ENCODE results near the gene ATP5F1C. TPM values are rescaled to one million over a fixed set of nuclear protein-coding genes. Genes with fewer than 3 reads are reported as not detected.

ATP5F1C gene
- total and polyA plus RNA-seq, 7 donors = 210 to 676 (median 391) TPM

- no peak for DNase-seq
- 11 to 17% (median 16%) methylated on average over 12 of the region's 12 CpGs for WGBS, 3 donors
- ATAC-seq = no peak
- no peak for TF ChIP-seq CTCF (IDR thresholded peaks at IDR 0.05)
- peak overlapping the region; percentile 83 for H3K27ac ChIP-seq
- H3K27me3 ChIP-seq (ENCODE audit: insufficient read depth in 3 of 3, low read length in 2 of 3) = no peaks in the 10 kb centered on the region
- H3K4me1 ChIP-seq = peaks cover 16% of the 10 kb centered on the region
- intact Hi-C loops (cut with DNase I) = loop anchor here (5.0 to 10.0 kb wide), 2 partner anchors 60 to 63 kb away; no protein-coding TSS in a partner anchor
- peaks cover 0 to 16% of the 10 kb centered on the region in 2 donors for H3K36me3 ChIP-seq (ENCODE audit: insufficient read depth in 1 of 2, low read depth in 1 of 2)
- H3K4me3 ChIP-seq = peak overlapping the region; percentile 87
- no peaks in the 10 kb centered on the region for H3K9me3 ChIP-seq
Observed at GRCh38 chr10:7817576-7817975, 29.6 kb downstream of the ATP5F1C start.

GRCh38 chr10:7817984-7818294 is 30.0 kb downstream of the ATP5F1C start:
- intact Hi-C loops (cut with DNase I) = loop anchor here (5.0 to 10.0 kb wide), 2 partner anchors 61 to 63 kb away; no protein-coding TSS in a partner anchor
- no peak for TF ChIP-seq CTCF (IDR thresholded peaks at IDR 0.05)
- Histone ChIP-seq H3K4me3 (peak overlapping the region; percentile 87), H3K27me3 (ENCODE audit: insufficient read depth in 3 of 3, low read length in 2 of 3) (no peaks in the 10 kb centered on the region), H3K4me1 (peaks cover 16% of the 10 kb centered on the region), H3K9me3 (no peaks in the 10 kb centered on the region), H3K27ac (peak overlapping the region; percentile 83), H3K36me3 (ENCODE audit: insufficient read depth in 1 of 2, low read depth in 1 of 2) (peaks cover 0 to 19% of the 10 kb centered on the region in 2 donors)
- DNase-seq (no peak), ATAC-seq (peak; percentile 1 to 21 (median 4))
- 0 to 2% (median 1%) methylated on average over 10 of the region's 10 CpGs for WGBS, 3 donors

GRCh38 chr10:7818295-7819120 is 30.5 kb downstream of the ATP5F1C start, which contains the start of gene TAF3:
Gene TAF3 (plus strand): TSS chr10:7818505. CDS start chr10:7818710, 205 bp downstream.
- peaks cover 0 to 22% of the 10 kb centered on the region in 2 donors for H3K36me3 ChIP-seq (ENCODE audit: insufficient read depth in 1 of 2, low read depth in 1 of 2)
- intact Hi-C loops (cut with DNase I) = loop anchor here (5.0 to 10.0 kb wide), 2 partner anchors 61 to 64 kb away; no protein-coding TSS in a partner anchor
- ATAC-seq (peak; percentile 94 to 97 (median 95)), DNase-seq (peak; percentile 93 to 96)
- H3K27ac ChIP-seq = peak within 1 kb of the TSS; percentile 83
- TF ChIP-seq CTCF (IDR thresholded peaks at IDR 0.05) = no peak
- 0 to 1% (median 0%) methylated on average over 73 to 77 of the region's 77 CpGs for WGBS, 3 donors
- peak within 1 kb of the TSS; percentile 87 for H3K4me3 ChIP-seq
- H3K27me3 ChIP-seq (ENCODE audit: insufficient read depth in 3 of 3, low read length in 2 of 3) = no peaks in the 10 kb centered on the region
- peaks cover 16% of the 10 kb centered on the region for H3K4me1 ChIP-seq
- no peaks in the 10 kb centered on the region for H3K9me3 ChIP-seq

- Histone ChIP-seq H3K36me3 (ENCODE audit: insufficient read depth in 1 of 2, low read depth in 1 of 2) (peaks cover 0 to 23% of the 10 kb centered on the region in 2 donors), H3K27ac (peak overlapping the region; percentile 83), H3K27me3 (ENCODE audit: insufficient read depth in 3 of 3, low read length in 2 of 3) (no peaks in the 10 kb centered on the region), H3K4me1 (peaks cover 16% of the 10 kb centered on the region), H3K4me3 (peak overlapping the region; percentile 87), H3K9me3 (no peaks in the 10 kb centered on the region)
- peak; percentile 59 to 86 (median 73) for ATAC-seq
- 0% methylated on average over 17 of the region's 17 CpGs for WGBS, 3 donors
- DNase-seq = peak; percentile 19 to 62
- intact Hi-C loops (cut with DNase I) = loop anchor here (5.0 to 10.0 kb wide), 2 partner anchors 62 to 64 kb away; no protein-coding TSS in a partner anchor
- TF ChIP-seq CTCF (IDR thresholded peaks at IDR 0.05) = peak; percentile 31
Observed at GRCh38 chr10:7819121-7819460, 31.1 kb downstream of the ATP5F1C start.

All from psoas muscle (tissue), 8 donors.